WERI-Rb-1 (cell line): ENCODE data around the gene RCL1.

ENCODE experiments used
- DNase-seq: peaks from one replicate; pipeline ENCODE4 v3.0.0-alpha.2; 2020
- H3K27ac ChIP-seq: fragments of 250-450 bp; sonication (Bioruptor Pico); 2 replicates; pipeline ENCODE4 v1.5.1; 2020; ENCODE audit warnings: mild to moderate bottlenecking, moderate library complexity
- H3K27me3 ChIP-seq: fragments of 250-450 bp; sonication (Bioruptor Pico); 2 replicates; pipeline ENCODE4 v1.5.1; 2021; ENCODE audit warnings: mild to moderate bottlenecking, low read depth, moderate library complexity; ENCODE audit not compliant: insufficient read depth, severe bottlenecking
- H3K36me3 ChIP-seq: fragments of 250-450 bp; sonication (Bioruptor Pico); 2 replicates; pipeline ENCODE4 v1.5.1; 2020; ENCODE audit warnings: mild to moderate bottlenecking, moderate library complexity
- H3K4me3 ChIP-seq: 2 replicates; pipeline ENCODE4 v1.5.1; 2011; ENCODE audit warnings: low read depth, mild to moderate bottlenecking, control low read depth, low read length
- H3K9me3 ChIP-seq: fragments of 250-450 bp; sonication (Bioruptor Pico); 2 replicates; pipeline ENCODE4 v1.5.1; 2021; ENCODE audit warnings: mild to moderate bottlenecking, moderate library complexity; ENCODE audit not compliant: severe bottlenecking
- CTCF ChIP-seq: IDR thresholded peaks from 2 replicates; pipeline ENCODE4 v1.5.1; 2011; ENCODE audit warnings: low read depth, mild to moderate bottlenecking, control low read depth, inconsistent platforms, low read length

RCL1 gene

GRCh38 chr9:4904322-4905134, 111.8 kb downstream of the RCL1 start:
- no peak overlapping the region for H3K27ac ChIP-seq
- TF ChIP-seq CTCF = no peak
- no peak for DNase-seq
- H3K4me3 ChIP-seq = no peak overlapping the region
- H3K27me3 ChIP-seq = no peaks in the 10 kb centered on the region
- no peaks in the 10 kb centered on the region for H3K36me3 ChIP-seq
- H3K9me3 ChIP-seq = no peaks in the 10 kb centered on the region

GRCh38 chr9:4905135-4905490, 112.4 kb downstream of the RCL1 start:
- DNase-seq = no peak
- TF ChIP-seq CTCF = no peak
- Histone ChIP-seq H3K9me3 (no peaks in the 10 kb centered on the region), H3K4me3 (no peak overlapping the region), H3K36me3 (no peaks in the 10 kb centered on the region), H3K27me3 (no peaks in the 10 kb centered on the region), H3K27ac (no peak overlapping the region)
